GM18951 (cell line): ENCODE measurements around the gene C16orf82.

Experiments used
- POLR2A ChIP-seq: IDR thresholded peaks from 4 replicates; pipeline ENCODE4 v1.6.1; 2011; ENCODE audit warnings: mild to moderate bottlenecking; ENCODE audit not compliant: insufficient read length, insufficient read depth; ENCODE audit errors: extremely low read depth
- in situ Hi-C: fragments of 300-500 bp; cut with MboI; formaldehyde crosslinking; loops from one replicate; pipeline ENCODE4 v1.12.0; 2022; ENCODE audit warnings: low sequenced_read_pairs, mixed read lengths, inconsistent platforms; ENCODE audit not compliant: unreplicated experiment

C16orf82 gene

DNA sequence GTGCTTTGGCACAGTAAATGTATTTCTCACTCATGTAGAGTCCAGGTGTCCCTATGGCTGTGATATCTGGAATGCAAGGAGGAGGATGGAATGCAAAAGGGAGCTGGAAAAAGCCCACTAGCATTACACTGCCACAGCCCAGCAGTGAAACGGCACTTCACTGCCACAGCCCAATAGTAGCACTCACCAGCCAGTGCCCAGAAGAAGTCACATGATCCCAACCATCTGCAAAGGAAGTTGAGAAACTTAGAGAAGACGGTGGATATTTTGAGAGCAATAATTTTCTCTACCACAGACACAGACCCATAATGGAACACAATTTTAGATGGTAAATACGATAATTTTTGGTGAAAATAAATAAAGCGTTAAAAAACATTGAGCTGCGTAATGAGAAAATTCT lies 51.8 kb downstream of the C16orf82 start:
- TF ChIP-seq POLR2A: no peak
- in situ Hi-C loops: loop anchor here (25.0 kb wide), 1 partner anchor 1281 kb away; no protein-coding TSS in a partner anchor
